Measurements from ENCODE around the gene DENND4A. TPM values are rescaled to one million over a fixed set of nuclear protein-coding genes. Genes with fewer than 3 reads are reported as not detected.

Gene DENND4A
- polyA plus RNA-seq, 1 of the 3 experiments (the other 2 are of a cell fraction) = 2.5 TPM

GRCh38 chr15:65805019-65805745, 13.1 kb upstream of the DENND4A start:
- POLR2A ChIA-PET = no interaction called here
- 58% methylated on average over 5 of the region's 5 CpGs for WGBS (ENCODE audit: low lambda C conversion rate)

GRCh38 chr15:65804252-65804931, 12.3 kb upstream of the DENND4A start:
- CTCF ChIA-PET = interaction anchor here (0.6 to 2.1 kb wide), 7 partner anchors 11 to 222 kb away, joined by 3 to 8 read pairs (median 4); no protein-coding TSS in a partner anchor
- Histone ChIP-seq H3K79me2 (ENCODE audit: insufficient read depth) (no peaks in the 10 kb centered on the region), H2AFZ (ENCODE audit: low read depth) (no peak overlapping the region), H3F3A (replicated peaks; ENCODE audit: insufficient read depth) (peaks cover 6% of the 10 kb centered on the region), H3K36me3 (replicated peaks in 1 of 2; ENCODE audit: control insufficient read depth in 1 of 2, insufficient read depth in 2 of 2, low read length in 1 of 2) (no peaks in the 10 kb centered on the region), H3K4me1 (ENCODE audit: control insufficient read depth in 1 of 2, insufficient read depth in 2 of 2, low read depth in 1 of 2, low read length in 1 of 2) (peaks cover 0 to 6% of the 10 kb centered on the region in 2 experiments; a peak in 2 of 4 replicates), H3K9me2 (no peaks in the 10 kb centered on the region), H3K4me3 (ENCODE audit: low read depth in 2 of 2, low read length in 1 of 2) (no peak overlapping the region), H4K20me1 (ENCODE audit: insufficient read depth) (no peaks in the 10 kb centered on the region), H3K27me3 (ENCODE audit: insufficient read depth) (no peaks in the 10 kb centered on the region), H3K27ac (ENCODE audit: low read depth in 2 of 2, low read length in 1 of 2) (peak overlapping the region in 1 of 2 experiments; percentile 70; a peak in 2 of 4 replicates), H3K4me2 (no peak overlapping the region), H3K9ac (no peak overlapping the region), H3K9me3 (no peaks in the 10 kb centered on the region)
- no peak for DNase-seq
- POLR2A ChIA-PET = no interaction called here
- TF ChIP-seq TEAD4 (IDR thresholded peaks at IDR 0.05; ENCODE audit: borderline replicate concordance, insufficient read depth) = no peak
- TF ChIP-seq MAX (IDR thresholded peaks at IDR 0.05; ENCODE audit: low read depth) = no peak
- TF ChIP-seq CHD2 (IDR thresholded peaks at IDR 0.05; ENCODE audit: low read length, partially characterized antibody) = no peak
- 76% methylated on average over 1 of the region's 1 CpG for WGBS (ENCODE audit: low lambda C conversion rate)

More at GRCh38 chr15:65805019-65805745, 13.1 kb upstream of the DENND4A start:
- H3K79me2 ChIP-seq (ENCODE audit: insufficient read depth) = no peaks in the 10 kb centered on the region
- peak; percentile 72 for DNase-seq
- H3K4me3 ChIP-seq (ENCODE audit: low read depth in 2 of 2, low read length in 1 of 2) = no peak overlapping the region
- peak; percentile 89 for TF ChIP-seq RCOR1 (IDR thresholded peaks at IDR 0.05; ENCODE audit: low read length)
- peak in 1 of 2 experiments; percentile 89; a peak in 2 of 4 replicates for TF ChIP-seq EP300 (IDR thresholded peaks at IDR 0.05; ENCODE audit: borderline replicate concordance in 1 of 2, low read depth in 1 of 2, low read length in 1 of 2)
- peak; percentile 98 for TF ChIP-seq GATA2 (CRISPR knock-in tag; IDR thresholded peaks at IDR 0.05)
- peak; percentile 89 for TF ChIP-seq FOXJ3 (CRISPR knock-in tag; IDR thresholded peaks at IDR 0.05)
- no peak for TF ChIP-seq GABPA (IDR thresholded peaks at IDR 0.05; ENCODE audit: low read depth)
- peak; percentile 41; the same call in 1 of the 2 replicates for TF ChIP-seq TEAD4 (IDR thresholded peaks at IDR 0.05; ENCODE audit: borderline replicate concordance, insufficient read depth)
- peak; percentile 62; the same call in 1 of the 2 replicates for TF ChIP-seq MXI1 (IDR thresholded peaks at IDR 0.05; ENCODE audit: low read depth, low read length)
- peak; percentile 43 for TF ChIP-seq TCF12 (IDR thresholded peaks at IDR 0.05)
- TF ChIP-seq NRF1 (IDR thresholded peaks at IDR 0.05; ENCODE audit: low read depth, low read length) = no peak
- no peak for TF ChIP-seq IRF3 (IDR thresholded peaks at IDR 0.05; ENCODE audit: low read depth, low read length)
- no peaks in the 10 kb centered on the region for H3K36me3 ChIP-seq (replicated peaks in 1 of 2; ENCODE audit: control insufficient read depth in 1 of 2, insufficient read depth in 2 of 2, low read length in 1 of 2)
- no peak overlapping the region for H3K4me2 ChIP-seq
- no peaks in the 10 kb centered on the region for H3K27me3 ChIP-seq (ENCODE audit: insufficient read depth)
- peaks cover 0 to 6% of the 10 kb centered on the region in 2 experiments; a peak in 2 of 4 replicates for H3K4me1 ChIP-seq (ENCODE audit: control insufficient read depth in 1 of 2, insufficient read depth in 2 of 2, low read depth in 1 of 2, low read length in 1 of 2)
- H3K9me2 ChIP-seq = no peaks in the 10 kb centered on the region
- H3F3A ChIP-seq (replicated peaks; ENCODE audit: insufficient read depth) = peaks cover 6% of the 10 kb centered on the region
- H2AFZ ChIP-seq (ENCODE audit: low read depth) = no peak overlapping the region
- no peaks in the 10 kb centered on the region for H3K9me3 ChIP-seq
- no peak overlapping the region for H3K9ac ChIP-seq
- no peaks in the 10 kb centered on the region for H4K20me1 ChIP-seq (ENCODE audit: insufficient read depth)
- CTCF ChIA-PET = interaction anchor here (0.6 to 2.1 kb wide), 5 partner anchors 11 to 223 kb away, joined by 3 to 8 read pairs (median 5); no protein-coding TSS in a partner anchor
- peak overlapping the region in 1 of 2 experiments; percentile 70; a peak in 2 of 4 replicates for H3K27ac ChIP-seq (ENCODE audit: low read depth in 2 of 2, low read length in 1 of 2)
